Activated CD4-positive, alpha-beta T cell treated with anti-CD3 and anti-CD28 coated beads, Interleukin-2, amount 10 ng/mL, durations not matched to agents 7 days and 5 days (primary cell): Measurements from ENCODE around the gene PPME1. TPM values are rescaled to one million over a fixed set of nuclear protein-coding genes. Genes with fewer than 3 reads are reported as not detected.

Experiments
- CTCF ChIA-PET: fragments of 350-600 bp; sonication (Branson Sonifier 250); formaldehyde crosslinking; loops from one replicate; lab custom pipeline; 2021; ENCODE audit warnings: antibody characterized with exemption; lab: Charles Lee
- POLR2A ChIA-PET: fragments of 350-600 bp; sonication (Branson Sonifier 250); formaldehyde crosslinking; loops from one replicate; lab custom pipeline; 2021; ENCODE audit warnings: antibody characterized with exemption; lab: Charles Lee
- DNase-seq: peaks from one replicate; pipeline ENCODE4 v3.0.0-alpha.2; 2020
- H3K27ac Mint-ChIP-seq: one replicate; pipeline ENCODE4 v1.8.0; 2021; ENCODE audit warnings: mild to moderate bottlenecking, moderate library complexity, mixed read lengths
- H3K27me3 Mint-ChIP-seq: one replicate; pipeline ENCODE4 v1.8.0; 2021; ENCODE audit warnings: mixed read lengths
- H3K36me3 Mint-ChIP-seq: one replicate; pipeline ENCODE4 v1.8.0; 2021; ENCODE audit warnings: low read depth, mixed read lengths
- H3K4me1 Mint-ChIP-seq: one replicate; pipeline ENCODE4 v1.8.0; 2021; ENCODE audit warnings: mixed read lengths
- H3K4me3 Mint-ChIP-seq: one replicate; pipeline ENCODE4 v1.8.0; 2021; ENCODE audit warnings: mild to moderate bottlenecking, moderate library complexity, mixed read lengths
- H3K9me3 Mint-ChIP-seq: one replicate; pipeline ENCODE4 v1.8.0; 2021; ENCODE audit warnings: mixed read lengths
- total RNA-seq, 2 experiments: library from RNA; stranded (reverse); gene quantifications; one replicate each; pipeline ENCODE4 v1.2.3, GENCODE V29; 2021

PPME1 gene
- total RNA-seq, 2 experiments from 2014 or later, result 21.3 to 25.9 TPM

- no peak for DNase-seq
- H3K4me1 Mint-ChIP-seq, result no peaks in the 10 kb centered on the region
- H3K9me3 Mint-ChIP-seq, result peaks cover 4% of the 10 kb centered on the region
- POLR2A ChIA-PET, result no interaction called here
- H3K4me3 Mint-ChIP-seq, result no peak overlapping the region
- peaks cover 41% of the 10 kb centered on the region for H3K36me3 Mint-ChIP-seq
- CTCF ChIA-PET, result interaction anchor here (0.9 to 1.4 kb wide), 2 partner anchors 24 to 33 kb away, joined by 3 read pairs; no protein-coding TSS in a partner anchor
- H3K27ac Mint-ChIP-seq, result no peak overlapping the region
- H3K27me3 Mint-ChIP-seq, result no peaks in the 10 kb centered on the region
These were observed 37.4 kb downstream of the PPME1 start for GRCh38 chr11:74208507-74208906.

- ChIA-PET POLR2A (no interaction called here), CTCF (interaction anchor here (0.7 kb wide), 1 partner anchor 26 kb away, joined by 3 read pairs; no protein-coding TSS in a partner anchor)
- DNase-seq, result no peak
- H3K4me1 Mint-ChIP-seq, result no peaks in the 10 kb centered on the region
- H3K36me3 Mint-ChIP-seq, result peaks cover 40% of the 10 kb centered on the region
- H3K4me3 Mint-ChIP-seq, result no peak overlapping the region
- peaks cover 4% of the 10 kb centered on the region for H3K9me3 Mint-ChIP-seq
- no peaks in the 10 kb centered on the region for H3K27me3 Mint-ChIP-seq
- H3K27ac Mint-ChIP-seq, result no peak overlapping the region
These were observed 41.4 kb downstream of the PPME1 start for GRCh38 chr11:74212533-74212932.

GRCh38 chr11:74220376-74220775 is 49.3 kb downstream of the PPME1 start:
- H3K27ac Mint-ChIP-seq, result no peak overlapping the region
- ChIA-PET CTCF (no interaction called here), POLR2A (no interaction called here)
- no peak for DNase-seq
- no peak overlapping the region for H3K4me3 Mint-ChIP-seq
- H3K27me3 Mint-ChIP-seq, result no peaks in the 10 kb centered on the region
- peaks cover 4% of the 10 kb centered on the region for H3K9me3 Mint-ChIP-seq
- H3K4me1 Mint-ChIP-seq, result no peaks in the 10 kb centered on the region
- H3K36me3 Mint-ChIP-seq, result peaks cover 18% of the 10 kb centered on the region

- ChIA-PET POLR2A (interaction anchor here (0.5 kb wide), 1 partner anchor 607 kb away, joined by 5 read pairs; no protein-coding TSS in a partner anchor), CTCF (interaction anchor here (0.6 to 1.5 kb wide), 2 partner anchors 11 to 597 kb away, joined by 3 to 4 read pairs; no protein-coding TSS in a partner anchor)
- Mint-ChIP-seq H3K36me3 (peaks cover 14% of the 10 kb centered on the region), H3K9me3 (peaks cover 4% of the 10 kb centered on the region), H3K4me1 (no peaks in the 10 kb centered on the region), H3K4me3 (no peak overlapping the region), H3K27ac (no peak overlapping the region), H3K27me3 (no peaks in the 10 kb centered on the region)
- no peak for DNase-seq
These were observed 50.7 kb downstream of the PPME1 start for GRCh38 chr11:74221816-74222215.

- ChIA-PET CTCF (no interaction called here), POLR2A (no interaction called here)
- Mint-ChIP-seq H3K36me3 (peaks cover 22% of the 10 kb centered on the region), H3K4me1 (no peaks in the 10 kb centered on the region), H3K4me3 (no peak overlapping the region), H3K9me3 (peaks cover 4% of the 10 kb centered on the region), H3K27me3 (no peaks in the 10 kb centered on the region), H3K27ac (no peak overlapping the region)
- DNase-seq, result no peak
These were observed 54.5 kb downstream of the PPME1 start for GRCh38 chr11:74225565-74225964.

- no peak overlapping the region for H3K27ac Mint-ChIP-seq
- peaks cover 29% of the 10 kb centered on the region for H3K36me3 Mint-ChIP-seq
- H3K4me3 Mint-ChIP-seq, result no peak overlapping the region
These were observed 55.8 kb downstream of the PPME1 start for GRCh38 chr11:74226907-74227306.

GRCh38 chr11:74232311-74232950 is 61.3 kb downstream of the PPME1 start:
- Mint-ChIP-seq H3K4me3 (no peak overlapping the region), H3K27ac (peak overlapping the region; percentile 16), H3K27me3 (no peaks in the 10 kb centered on the region), H3K9me3 (no peaks in the 10 kb centered on the region), H3K4me1 (peaks cover 16% of the 10 kb centered on the region), H3K36me3 (peaks cover 31% of the 10 kb centered on the region)
- peak; percentile 49 for DNase-seq
- ChIA-PET CTCF (interaction anchor here (0.6 to 1.0 kb wide), 9 partner anchors 23 to 1016 kb away, joined by 3 to 6 read pairs (median 4); no protein-coding TSS in a partner anchor), POLR2A (interaction anchor here (0.7 kb wide), 1 partner anchor 253 kb away, joined by 3 read pairs; no protein-coding TSS in a partner anchor)

More at GRCh38 chr11:74226907-74227306, 55.8 kb downstream of the PPME1 start:
- ChIA-PET POLR2A (no interaction called here), CTCF (no interaction called here)
- Mint-ChIP-seq H3K4me1 (peaks cover 5% of the 10 kb centered on the region), H3K27me3 (no peaks in the 10 kb centered on the region), H3K9me3 (peaks cover 4% of the 10 kb centered on the region)
- no peak for DNase-seq

- ChIA-PET CTCF (no interaction called here), POLR2A (no interaction called here)
- Mint-ChIP-seq H3K27me3 (no peaks in the 10 kb centered on the region), H3K36me3 (peaks cover 39% of the 10 kb centered on the region), H3K27ac (no peak overlapping the region), H3K4me3 (no peak overlapping the region), H3K9me3 (no peaks in the 10 kb centered on the region), H3K4me1 (peaks cover 16% of the 10 kb centered on the region)
- no peak for DNase-seq
These were observed 62.6 kb downstream of the PPME1 start for GRCh38 chr11:74233683-74234082.

GRCh38 chr11:74235121-74235520 is 64.0 kb downstream of the PPME1 start:
- Mint-ChIP-seq H3K9me3 (no peaks in the 10 kb centered on the region), H3K27ac (no peak overlapping the region), H3K36me3 (peaks cover 47% of the 10 kb centered on the region), H3K4me3 (no peak overlapping the region), H3K4me1 (peaks cover 16% of the 10 kb centered on the region), H3K27me3 (no peaks in the 10 kb centered on the region)
- POLR2A ChIA-PET, result no interaction called here
- DNase-seq, result no peak
- CTCF ChIA-PET, result no interaction called here

- Mint-ChIP-seq H3K9me3 (no peaks in the 10 kb centered on the region), H3K4me1 (peaks cover 5% of the 10 kb centered on the region), H3K4me3 (no peak overlapping the region), H3K27ac (no peak overlapping the region), H3K36me3 (peaks cover 41% of the 10 kb centered on the region), H3K27me3 (no peaks in the 10 kb centered on the region)
- no peak for DNase-seq
- ChIA-PET POLR2A (interaction anchor here (0.6 kb wide), 1 partner anchor 1717 kb away, joined by 3 read pairs; no protein-coding TSS in a partner anchor), CTCF (interaction anchor here (0.6 kb wide), 1 partner anchor 542 kb away, joined by 3 read pairs; no protein-coding TSS in a partner anchor)
These were observed 66.5 kb downstream of the PPME1 start for GRCh38 chr11:74237541-74237940.

- H3K4me1 Mint-ChIP-seq, result peaks cover under 1% of the 10 kb centered on the region
- CTCF ChIA-PET, result interaction anchor here (1.1 kb wide), 1 partner anchor 26 kb away, joined by 3 read pairs; no protein-coding TSS in a partner anchor
- no peaks in the 10 kb centered on the region for H3K27me3 Mint-ChIP-seq
- POLR2A ChIA-PET, result no interaction called here
- peaks cover 37% of the 10 kb centered on the region for H3K36me3 Mint-ChIP-seq
- no peaks in the 10 kb centered on the region for H3K9me3 Mint-ChIP-seq
- no peak overlapping the region for H3K27ac Mint-ChIP-seq
- no peak for DNase-seq
- no peak overlapping the region for H3K4me3 Mint-ChIP-seq
These were observed 67.2 kb downstream of the PPME1 start for GRCh38 chr11:74238243-74238642.

GRCh38 chr11:74248469-74248868 is 77.4 kb downstream of the PPME1 start:
- H3K27ac Mint-ChIP-seq, result no peak overlapping the region
- no peaks in the 10 kb centered on the region for H3K4me1 Mint-ChIP-seq
- DNase-seq, result no peak
- CTCF ChIA-PET, result interaction anchor here (0.9 kb wide), 1 partner anchor 9 kb away, joined by 3 read pairs; no protein-coding TSS in a partner anchor
- no peaks in the 10 kb centered on the region for H3K27me3 Mint-ChIP-seq
- no peak overlapping the region for H3K4me3 Mint-ChIP-seq
- POLR2A ChIA-PET, result no interaction called here
- H3K36me3 Mint-ChIP-seq, result peaks cover 25% of the 10 kb centered on the region
- H3K9me3 Mint-ChIP-seq, result no peaks in the 10 kb centered on the region

GRCh38 chr11:74249496-74249895 is 78.4 kb downstream of the PPME1 start:
- no peak for DNase-seq
- H3K9me3 Mint-ChIP-seq, result no peaks in the 10 kb centered on the region
- no peaks in the 10 kb centered on the region for H3K27me3 Mint-ChIP-seq
- H3K36me3 Mint-ChIP-seq, result peaks cover 28% of the 10 kb centered on the region
- CTCF ChIA-PET, result interaction anchor here (1.0 kb wide), 1 partner anchor 200 kb away, joined by 3 read pairs; no protein-coding TSS in a partner anchor
- POLR2A ChIA-PET, result no interaction called here
- H3K4me3 Mint-ChIP-seq, result no peak overlapping the region
- H3K4me1 Mint-ChIP-seq, result no peaks in the 10 kb centered on the region
- no peak overlapping the region for H3K27ac Mint-ChIP-seq
